GM15510 (cell line): ENCODE data around the gene FBXO3.
A peak's percentile ranks its signal among the peaks of the same experiment; 100 is the strongest.

Source experiments
- POLR2A ChIP-seq: IDR thresholded peaks from 3 replicates; pipeline ENCODE4 v1.6.1; 2011; ENCODE audit warnings: borderline replicate concordance; ENCODE audit not compliant: insufficient read length; ENCODE audit errors: extremely low read depth

Gene FBXO3

DNA sequence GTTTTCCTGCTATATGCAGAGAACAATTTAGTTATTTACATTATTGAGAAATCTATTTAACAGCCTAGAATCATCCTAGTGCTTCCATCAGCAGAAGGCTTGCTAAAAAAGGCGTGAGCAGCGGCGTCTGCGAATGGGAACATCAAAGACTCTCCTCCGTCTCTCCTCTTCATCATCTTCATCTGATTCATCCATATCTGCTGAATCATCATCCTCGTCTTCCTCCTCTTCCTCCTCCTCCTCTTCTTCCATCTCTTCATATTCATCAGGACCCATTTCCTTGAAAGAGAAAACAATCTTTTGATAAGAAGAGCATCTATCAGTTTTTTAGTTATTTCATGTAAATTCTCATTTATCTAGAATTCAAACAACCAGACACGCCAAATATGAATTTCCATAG is 32.5 kb downstream of the FBXO3 start:
- TF ChIP-seq POLR2A: no peak

GRCh38 chr11:33737362-33737821 is 36.9 kb downstream of the FBXO3 start:
- TF ChIP-seq POLR2A: no peak

- peak; percentile 82 for TF ChIP-seq POLR2A
Measured at GRCh38 chr11:33736148-33736812, 38.0 kb downstream of the FBXO3 start, which contains the start of gene CD59. CD59 (minus strand) TSS chr11:33736423; CDS start chr11:33722445, 13,978 bp downstream.

DNA sequence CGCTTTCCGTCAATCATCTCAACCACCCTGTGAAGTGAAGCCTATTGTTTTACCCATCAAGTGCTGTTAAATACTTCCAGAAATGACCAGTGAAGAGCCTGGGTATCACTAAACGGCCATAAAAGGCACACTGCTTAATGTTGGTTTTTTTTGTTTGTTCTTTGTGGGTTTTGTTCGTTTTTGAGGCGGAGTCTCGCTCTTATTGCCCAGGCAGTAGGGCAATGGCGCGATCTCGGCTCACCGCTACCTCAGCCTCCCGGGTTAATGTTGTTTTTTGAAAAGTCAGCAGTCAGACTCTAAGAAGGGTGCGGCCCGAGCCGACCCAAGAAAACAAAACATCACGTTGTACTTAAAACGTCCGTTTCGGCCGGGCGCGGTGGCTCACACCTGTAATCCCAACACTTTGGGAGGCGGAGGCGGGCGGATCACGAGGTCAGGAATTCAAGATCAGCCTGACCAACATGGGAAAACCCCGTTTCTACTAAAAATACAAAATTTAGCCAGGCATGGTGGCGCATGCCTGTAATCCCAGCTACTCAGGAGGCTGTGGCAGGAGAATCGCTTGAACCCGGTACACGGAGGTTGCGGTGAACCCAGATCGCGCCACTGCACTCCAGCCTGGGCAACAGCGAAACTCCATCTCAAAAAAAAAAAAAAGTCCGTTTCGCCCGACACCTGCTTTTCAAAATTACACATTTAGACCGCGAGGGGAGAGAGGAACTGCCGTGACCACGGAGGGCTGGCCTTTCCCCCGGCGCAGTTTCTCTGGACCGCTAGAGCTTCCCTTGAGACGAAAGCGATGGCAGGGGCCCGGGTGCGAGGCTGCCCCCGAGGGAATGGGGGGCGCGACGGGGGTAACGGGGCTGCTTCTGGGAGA is 38.8 kb downstream of the FBXO3 start:
- TF ChIP-seq POLR2A: no peak

- TF ChIP-seq POLR2A: no peak
Measured at GRCh38 chr11:33734441-33735270, 39.7 kb downstream of the FBXO3 start.

DNA sequence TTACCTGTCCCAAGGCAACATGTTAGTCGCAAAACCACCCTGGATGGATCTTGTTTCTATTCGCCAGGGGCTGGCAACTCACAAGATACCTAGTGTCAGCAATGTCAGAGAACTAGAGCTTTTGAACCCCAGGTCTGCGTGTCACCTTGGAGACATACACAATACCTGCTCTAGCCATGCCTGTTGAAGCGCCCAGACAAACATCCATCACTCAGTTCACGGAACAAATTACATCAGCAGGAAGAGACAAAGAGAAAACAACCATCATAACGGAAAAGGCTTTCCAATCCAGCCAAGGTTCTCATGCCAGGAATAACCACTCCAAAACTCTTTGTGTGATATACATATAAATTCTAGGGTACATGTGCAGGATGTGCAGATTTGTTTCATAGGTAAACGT is 40.3 kb downstream of the FBXO3 start:
- TF ChIP-seq POLR2A: no peak

DNA sequence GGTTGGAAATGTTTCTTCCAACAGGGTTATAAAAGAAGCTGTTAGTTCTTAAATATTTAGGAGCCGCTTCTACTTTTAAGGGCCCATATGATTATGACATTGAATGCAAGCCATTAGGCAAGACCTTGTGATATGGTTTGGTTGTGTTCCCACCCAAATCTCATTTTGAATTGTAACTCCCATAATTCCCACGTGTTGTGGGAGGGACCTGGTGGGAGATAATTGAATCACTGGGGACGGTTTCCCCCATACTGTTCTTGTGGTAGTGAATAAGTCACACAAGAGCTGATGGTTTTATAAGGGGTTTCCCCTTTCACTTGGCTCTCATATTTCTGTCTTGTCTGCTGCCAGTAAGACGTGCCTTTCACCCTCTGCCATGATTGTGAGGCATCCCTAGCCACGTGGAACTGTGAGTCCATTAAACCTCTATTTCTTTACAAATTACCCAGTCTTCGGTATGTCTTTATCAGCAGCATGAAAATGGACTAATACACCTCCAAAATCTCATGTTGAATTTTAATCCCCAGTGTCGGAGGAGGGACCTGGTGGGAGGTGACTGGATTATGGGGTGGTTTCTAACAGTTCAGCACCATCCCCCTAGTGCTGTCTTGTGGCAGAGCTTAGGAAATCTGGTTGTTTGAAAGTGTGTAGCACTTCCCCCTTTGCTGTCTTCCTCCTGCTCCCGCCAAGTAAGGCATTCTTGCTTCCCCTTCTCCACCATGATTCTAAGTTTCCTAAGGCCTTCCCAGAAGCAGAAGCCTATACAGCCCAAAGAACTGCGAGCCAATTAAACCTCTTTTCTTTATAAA is 42.4 kb downstream of the FBXO3 start:
- no peak for TF ChIP-seq POLR2A

GRCh38 chr11:33730716-33731115 is 43.6 kb downstream of the FBXO3 start:
- TF ChIP-seq POLR2A: no peak

- TF ChIP-seq POLR2A: no peak
Measured at GRCh38 chr11:33725496-33725895, 48.8 kb downstream of the FBXO3 start.

GRCh38 chr11:33724644-33725035 is 49.7 kb downstream of the FBXO3 start:
- no peak for TF ChIP-seq POLR2A

DNA sequence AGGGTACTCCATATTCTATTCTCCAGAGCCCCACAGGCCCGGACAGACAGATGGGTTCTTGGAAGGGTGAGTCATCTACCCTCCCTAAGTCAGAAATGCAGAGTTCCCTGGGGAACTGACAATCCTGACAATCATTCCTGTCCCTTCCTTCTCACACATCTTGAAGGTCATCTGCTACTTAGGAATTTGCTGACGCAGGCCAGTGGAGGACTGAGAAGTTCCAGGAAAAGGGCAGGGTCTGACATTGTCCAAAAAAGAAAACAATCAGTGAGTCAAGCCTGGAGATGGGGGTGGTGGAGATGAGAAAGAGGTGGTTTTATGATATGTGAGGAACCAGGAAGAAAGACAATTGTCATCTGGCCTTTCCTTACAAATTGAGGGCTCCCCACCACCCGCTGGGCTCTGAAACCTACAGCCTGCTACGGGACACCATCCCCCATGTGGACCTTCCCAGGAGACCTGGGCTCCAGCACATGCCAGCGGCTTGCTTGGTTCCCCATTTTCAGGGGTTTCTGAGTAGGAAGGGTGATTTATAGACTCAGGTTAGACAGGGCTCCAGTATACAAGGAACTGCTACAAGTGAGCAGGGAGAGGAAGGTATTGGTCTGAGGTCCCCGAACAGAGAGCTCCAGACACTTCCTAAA is 51.0 kb downstream of the FBXO3 start:
- no peak for TF ChIP-seq POLR2A

- TF ChIP-seq POLR2A: no peak
Measured at GRCh38 chr11:33722590-33723234, 51.6 kb downstream of the FBXO3 start.

GRCh38 chr11:33721984-33722383 is 52.3 kb downstream of the FBXO3 start:
- no peak for TF ChIP-seq POLR2A
